ENCODE results near the gene TLN1.

The TLN1 gene

GRCh38 chr9:35657546-35658136, 74.4 kb downstream of the TLN1 start, which contains the start of gene RMRP:
RMRP (minus strand) TSS chr9:35658019.
- H3K4me3 ChIP-seq (ENCODE audit: low read depth, low read length): peak within 1 kb of the TSS; percentile 83
- TF ChIP-seq CTCF (IDR thresholded peaks at IDR 0.05; ENCODE audit: low read depth, low read length, missing control alignments): peak; percentile 21
- DNase-seq (ENCODE audit: low read depth): peak; percentile 98

GRCh38 chr9:35656831-35657545, 75.0 kb downstream of the TLN1 start:
- peak overlapping the region; percentile 32 for H3K4me3 ChIP-seq (ENCODE audit: low read depth, low read length)
- DNase-seq (ENCODE audit: low read depth): no peak
- TF ChIP-seq CTCF (IDR thresholded peaks at IDR 0.05; ENCODE audit: low read depth, low read length, missing control alignments): no peak

GRCh38 chr9:35656348-35656747, 75.6 kb downstream of the TLN1 start:
- no peak for TF ChIP-seq CTCF (IDR thresholded peaks at IDR 0.05; ENCODE audit: low read depth, low read length, missing control alignments)
- no peak for DNase-seq (ENCODE audit: low read depth)
- H3K4me3 ChIP-seq (ENCODE audit: low read depth, low read length): no peak overlapping the region

- DNase-seq (ENCODE audit: low read depth): no peak
- no peak for TF ChIP-seq CTCF (IDR thresholded peaks at IDR 0.05; ENCODE audit: low read depth, low read length, missing control alignments)
- H3K4me3 ChIP-seq (ENCODE audit: low read depth, low read length): no peak overlapping the region
Measured at GRCh38 chr9:35653611-35654010, 78.4 kb downstream of the TLN1 start.

- no peak for TF ChIP-seq CTCF (IDR thresholded peaks at IDR 0.05; ENCODE audit: low read depth, low read length, missing control alignments)
- no peak overlapping the region for H3K4me3 ChIP-seq (ENCODE audit: low read depth, low read length)
- no peak for DNase-seq (ENCODE audit: low read depth)
Measured at GRCh38 chr9:35652829-35653209, 79.2 kb downstream of the TLN1 start.

GRCh38 chr9:35651956-35652828, 79.8 kb downstream of the TLN1 start:
- no peak for DNase-seq (ENCODE audit: low read depth)
- no peak for TF ChIP-seq CTCF (IDR thresholded peaks at IDR 0.05; ENCODE audit: low read depth, low read length, missing control alignments)

More at GRCh38 chr9:35651956-35652828, 79.8 kb downstream of the TLN1 start:
- no peak overlapping the region for H3K4me3 ChIP-seq (ENCODE audit: low read depth, low read length)

All from GM12864 (cell line).